Common myeloid progenitor, CD34-positive (primary cell): ENCODE data around the gene TRAPPC14.
"Not testable (repeated sequence)": the region's sequence is repeated elsewhere in the genome, so short reads cannot be mapped to it uniquely, and the experiment has no call there.

Experiments
- CTCF ChIA-PET: fragments of 350-600 bp; sonication (Branson Sonifier 250); formaldehyde crosslinking; loops from one replicate; lab custom pipeline; 2021; ENCODE audit warnings: antibody characterized with exemption; lab: Charles Lee
- POLR2A ChIA-PET: fragments of 350-600 bp; sonication (Branson Sonifier 250); formaldehyde crosslinking; loops from one replicate; lab custom pipeline; 2021; ENCODE audit warnings: antibody characterized with exemption; lab: Charles Lee
- DNase-seq, 3 donors: peaks; one replicate each; pipeline versions ENCODE4 v3.0.0 to v3.0.0-alpha.2; 2013
- H3K27ac ChIP-seq, 2 experiments: 1 replicate in 1 of 2; 2 replicates in 1 of 2; pipeline ENCODE4 v1.7.0; 2013; ENCODE audit warnings: inconsistent platforms in 2 of 2, low read length in 2 of 2, mild to moderate bottlenecking in 2 of 2, low read depth in 1 of 2, moderate library complexity in 1 of 2; ENCODE audit not compliant: severe bottlenecking in 2 of 2, insufficient read depth in 1 of 2, poor library complexity in 1 of 2
- H3K27me3 ChIP-seq, 5 experiments: replicated peaks in 2 of 5; 1 replicate in 3 of 5; 2 replicates in 2 of 5; pipeline versions ENCODE4 v1.6.1 to v1.7.0; 2013; ENCODE audit warnings: low read length in 4 of 5, mild to moderate bottlenecking in 2 of 5, moderate library complexity in 2 of 5, inconsistent platforms in 1 of 5; ENCODE audit not compliant: insufficient read depth in 5 of 5, control insufficient read depth in 4 of 5
- H3K36me3 ChIP-seq, 4 experiments: 1 replicate in 2 of 4; 2 replicates in 2 of 4; pipeline versions ENCODE4 v1.6.1 to v1.7.0; 2013; ENCODE audit warnings: low read length in 3 of 4, control low read depth in 1 of 4, mild to moderate bottlenecking in 1 of 4; ENCODE audit not compliant: control insufficient read depth in 4 of 4, insufficient read depth in 4 of 4
- H3K4me1 ChIP-seq, 4 experiments: 1 replicate in 3 of 4; 2 replicates in 1 of 4; pipeline versions ENCODE4 v1.6.1 to v1.7.1; 2013; ENCODE audit warnings: low read length in 3 of 4, mild to moderate bottlenecking in 3 of 4, control low read depth in 1 of 4, inconsistent platforms in 1 of 4, moderate library complexity in 1 of 4; ENCODE audit not compliant: control insufficient read depth in 4 of 4, insufficient read depth in 4 of 4; ENCODE audit errors: control extremely low read depth in 1 of 4
- H3K4me3 ChIP-seq, 7 experiments: 1 replicate in 4 of 7; 2 replicates in 3 of 7; pipeline versions ENCODE4 v1.5.1 to v1.7.0; 2013; ENCODE audit warnings: mild to moderate bottlenecking in 7 of 7, low read length in 6 of 7, moderate library complexity in 6 of 7, inconsistent platforms in 2 of 7, low read depth in 2 of 7, control low read depth in 1 of 7; ENCODE audit not compliant: insufficient read depth in 4 of 7, control insufficient read depth in 1 of 7; ENCODE audit errors: extremely low read depth in 1 of 7
- H3K9me3 ChIP-seq, 5 experiments: 1 replicate in 4 of 5; 2 replicates in 1 of 5; pipeline versions ENCODE4 v1.6.1 to v1.7.1; 2013; ENCODE audit warnings: low read length in 4 of 5, mild to moderate bottlenecking in 2 of 5, inconsistent platforms in 1 of 5, low read depth in 1 of 5, moderate library complexity in 1 of 5; ENCODE audit not compliant: control insufficient read depth in 4 of 5, insufficient read depth in 2 of 5; ENCODE audit errors: control extremely low read depth in 1 of 5
- WGBS: methylation state at CpG from one replicate; pipeline ENCODE4 v1.1.5; 2013; ENCODE audit not compliant: insufficient coverage; 5-methylcytosine and 5-hydroxymethylcytosine counted together

The TRAPPC14 gene

DNA sequence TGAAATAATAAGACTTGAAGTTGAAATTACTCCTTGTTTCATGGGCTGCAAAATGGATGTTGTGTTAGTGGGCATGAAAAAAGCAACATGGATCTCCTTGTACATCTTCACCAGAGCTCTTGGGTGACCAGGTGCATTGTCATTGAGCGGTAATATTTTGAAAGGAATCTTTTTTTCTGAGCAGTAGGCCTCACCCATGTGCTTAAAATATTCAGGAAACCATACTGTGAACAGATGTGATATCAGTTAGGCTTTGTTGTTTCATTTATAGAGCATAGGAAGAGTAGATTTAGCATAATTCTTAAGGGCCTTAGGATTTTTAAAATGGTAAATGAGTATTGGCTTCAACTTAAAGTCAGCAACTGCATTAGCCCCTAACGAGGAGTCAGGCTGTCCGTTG, 34.4 kb upstream of the TRAPPC14 start:
- Histone ChIP-seq H3K4me1 (peaks cover 0 to 14% (median 3%) of the 10 kb centered on the region in 4 experiments), H3K36me3 (no peaks in the 10 kb centered on the region), H3K27ac (no peak overlapping the region), H3K27me3 (no peaks in the 10 kb centered on the region), H3K9me3 (no peaks in the 10 kb centered on the region), H3K4me3 (no peak overlapping the region)
- no peak for DNase-seq
- 100% methylated on average over 2 of the region's 3 CpGs for WGBS
- POLR2A ChIA-PET: no interaction called here
- CTCF ChIA-PET: interaction anchor here (0.8 to 2.8 kb wide), 5 partner anchors 14 to 60 kb away, joined by 3 to 16 read pairs (median 3); no protein-coding TSS in a partner anchor

DNA sequence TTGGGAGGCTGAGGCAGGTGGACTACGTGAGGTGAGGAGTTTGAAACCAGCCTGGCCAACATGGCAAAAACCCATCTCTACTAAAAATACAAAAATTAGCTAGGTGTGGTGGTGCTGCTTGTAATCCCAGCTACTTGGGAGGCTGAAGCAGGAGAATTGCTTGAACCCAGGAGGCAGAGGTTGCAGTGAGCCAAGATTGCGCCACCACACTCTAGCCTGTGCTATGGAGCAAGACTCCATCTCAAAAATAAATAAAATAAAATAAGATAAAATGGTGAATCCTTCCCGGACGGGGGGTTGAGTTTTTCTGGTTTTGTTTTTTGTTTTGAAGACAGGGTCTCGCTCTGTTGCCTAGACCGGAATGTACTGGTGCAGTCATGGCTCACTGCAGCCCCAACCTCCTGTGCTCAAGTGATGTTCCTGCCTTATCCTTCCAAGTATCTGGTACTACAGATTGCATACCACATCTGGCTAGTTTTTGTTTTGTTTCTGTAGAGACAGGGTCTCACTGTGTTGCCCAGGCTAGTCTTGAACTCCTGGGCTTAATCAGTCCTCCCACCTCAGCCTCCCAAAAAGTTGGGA, 33.8 kb upstream of the TRAPPC14 start:
- H3K27ac ChIP-seq, H3K9me3 ChIP-seq, H3K4me3 ChIP-seq, POLR2A ChIA-PET, H3K36me3 ChIP-seq, H3K27me3 ChIP-seq: not testable (repeated sequence)
- no CpG with 5 or more reads among the region's 6 CpGs for WGBS
- DNase-seq: peak in 1 of 3 donors; percentile 21
- CTCF ChIA-PET: interaction anchor here (1.0 to 1.4 kb wide), 3 partner anchors 14 to 26 kb away, joined by 3 read pairs; no protein-coding TSS in a partner anchor
- H3K4me1 ChIP-seq: peaks cover 0 to 14% (median 3%) of the 10 kb centered on the region in 4 experiments

DNA sequence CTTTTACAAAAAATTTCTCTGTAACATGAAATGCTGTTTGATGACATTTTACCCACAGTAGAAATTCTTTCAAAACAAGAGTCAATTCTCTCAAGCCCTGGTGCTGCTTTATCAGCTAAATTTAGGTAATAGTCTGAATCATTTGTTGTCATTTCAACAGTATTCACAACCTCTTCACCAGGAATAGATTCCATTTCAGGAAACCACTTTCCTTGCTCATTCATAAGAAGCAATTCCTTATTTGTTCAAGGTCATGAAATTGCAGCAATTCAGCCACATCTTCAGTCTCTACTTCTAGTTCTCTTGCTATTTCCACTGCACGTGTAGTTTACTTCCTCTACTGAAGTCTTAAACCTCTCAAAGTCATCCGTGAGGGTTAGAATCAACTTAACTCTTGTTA, 33.3 kb upstream of the TRAPPC14 start:
- Histone ChIP-seq H3K27me3 (no peaks in the 10 kb centered on the region), H3K9me3 (no peaks in the 10 kb centered on the region), H3K4me3 (no peak overlapping the region), H3K27ac (no peak overlapping the region), H3K36me3 (no peaks in the 10 kb centered on the region), H3K4me1 (peaks cover 0 to 14% (median 3%) of the 10 kb centered on the region in 4 experiments)
- DNase-seq: no peak
- ChIA-PET CTCF (no interaction called here), POLR2A (no interaction called here)
- WGBS: 0% methylated on average over 1 of the region's 2 CpGs

DNA sequence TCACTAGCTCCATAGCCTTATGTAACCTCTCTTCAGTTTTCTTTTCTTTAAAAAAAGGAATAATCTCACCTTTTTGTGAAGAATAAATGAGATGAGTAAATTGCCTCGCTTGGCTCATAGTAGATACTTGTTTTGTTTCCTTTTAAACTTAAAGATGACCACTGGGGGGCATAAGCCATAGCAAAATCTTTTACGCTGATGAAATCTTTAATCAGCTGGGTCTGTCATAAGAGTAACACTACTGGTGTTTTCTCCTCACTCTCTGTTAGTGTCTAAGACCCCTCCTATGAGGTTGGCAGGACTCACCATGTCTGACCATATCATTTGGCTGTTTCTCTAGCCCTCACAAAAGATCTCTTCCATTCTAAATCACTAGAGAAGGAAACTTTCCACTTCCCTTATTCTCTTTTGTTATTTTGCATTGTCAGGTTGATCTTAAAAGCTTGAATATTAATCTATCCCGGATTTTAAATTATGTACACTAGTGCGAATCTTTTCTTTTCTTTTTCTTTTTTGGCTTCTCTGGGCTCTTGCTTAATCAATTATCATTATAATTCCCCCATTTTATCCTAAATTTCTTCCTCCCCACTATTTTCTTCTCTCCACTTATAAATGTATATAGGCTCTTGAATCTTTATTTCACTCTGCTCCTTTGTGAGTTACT, 31.7 kb upstream of the TRAPPC14 start:
- Histone ChIP-seq H3K27me3 (no peaks in the 10 kb centered on the region), H3K9me3 (no peaks in the 10 kb centered on the region), H3K36me3 (no peaks in the 10 kb centered on the region), H3K27ac (no peak overlapping the region), H3K4me1 (peaks cover 0 to 14% (median 3%) of the 10 kb centered on the region in 4 experiments), H3K4me3 (peak overlapping the region in 1 of 7 experiments; percentile 16)
- 53% methylated on average over 3 of the region's 4 CpGs for WGBS
- DNase-seq: peak; percentile 40 to 57 (median 51)
- CTCF ChIA-PET: interaction anchor here (0.6 to 3.2 kb wide), 15 partner anchors 10 to 159 kb away, joined by 3 to 13 read pairs (median 5); partner anchors contain the start of genes GPC2 and STAG3
- POLR2A ChIA-PET: no interaction called here

DNA sequence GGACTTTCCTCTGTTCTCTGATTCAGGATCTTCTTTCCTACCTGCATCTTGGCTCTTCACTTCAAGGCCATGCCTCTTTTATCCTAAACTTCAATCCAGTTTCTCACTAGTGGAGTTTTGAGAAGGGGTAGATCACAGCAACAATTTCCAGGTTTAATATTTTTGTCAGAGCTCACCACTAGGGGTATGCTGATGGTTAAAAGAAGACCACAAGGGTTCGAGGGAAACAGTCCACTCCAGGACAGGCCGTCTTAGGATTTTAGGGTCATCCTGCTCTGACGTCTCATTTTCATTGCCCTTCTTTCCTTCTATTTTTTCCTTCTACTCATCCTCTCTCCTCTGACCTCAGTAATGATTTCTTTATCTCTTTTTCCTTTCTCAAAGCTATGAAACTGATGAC, 30.5 kb upstream of the TRAPPC14 start:
- H3K27me3 ChIP-seq: no peaks in the 10 kb centered on the region
- no peak overlapping the region for H3K27ac ChIP-seq
- ChIA-PET POLR2A (no interaction called here), CTCF (interaction anchor here (1.5 to 3.2 kb wide), 6 partner anchors 9 to 21 kb away, joined by 3 to 13 read pairs (median 6); partner anchors contain the start of genes GPC2 and STAG3)
- 90% methylated on average over 3 of the region's 3 CpGs for WGBS
- H3K4me3 ChIP-seq: no peak overlapping the region
- H3K4me1 ChIP-seq: peaks cover 0 to 14% (median 3%) of the 10 kb centered on the region in 4 experiments
- peak in 1 of 3 donors; percentile 11 for DNase-seq
- H3K36me3 ChIP-seq: no peaks in the 10 kb centered on the region
- no peaks in the 10 kb centered on the region for H3K9me3 ChIP-seq

DNA sequence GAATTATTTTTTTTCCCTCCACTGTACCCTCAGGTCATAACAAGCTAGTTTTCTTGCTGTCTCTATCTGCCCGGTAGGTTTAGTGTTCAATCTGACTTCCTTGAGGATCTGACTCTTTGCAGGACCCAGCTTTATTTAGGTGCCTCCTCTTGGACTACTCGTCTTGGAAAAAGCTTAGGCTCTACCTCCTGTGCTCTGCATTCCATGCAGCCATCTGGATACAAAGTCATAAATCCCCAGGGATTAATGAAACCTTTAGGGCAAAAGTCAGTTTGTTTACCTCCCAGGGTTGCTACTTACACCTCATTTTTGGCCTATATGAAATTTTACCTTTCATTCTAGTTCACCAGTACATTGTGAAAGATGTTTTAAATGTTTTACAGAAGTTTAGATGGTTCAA, 27.2 kb upstream of the TRAPPC14 start:
- WGBS: 94% methylated on average over 2 of the region's 2 CpGs
- Histone ChIP-seq H3K27me3 (peaks cover 0 to 3% (median 0%) of the 10 kb centered on the region in 5 experiments), H3K27ac (no peak overlapping the region), H3K4me1 (peaks cover 0 to 7% (median 3%) of the 10 kb centered on the region in 4 experiments), H3K4me3 (no peak overlapping the region), H3K9me3 (no peaks in the 10 kb centered on the region), H3K36me3 (no peaks in the 10 kb centered on the region)
- DNase-seq: no peak
- ChIA-PET POLR2A (interaction anchor here (0.7 to 1.1 kb wide), 2 partner anchors 72 to 189 kb away, joined by 3 to 8 read pairs; no protein-coding TSS in a partner anchor), CTCF (interaction anchor here (0.6 to 1.6 kb wide), 6 partner anchors 9 to 49 kb away, joined by 3 to 6 read pairs (median 4); no protein-coding TSS in a partner anchor)

DNA sequence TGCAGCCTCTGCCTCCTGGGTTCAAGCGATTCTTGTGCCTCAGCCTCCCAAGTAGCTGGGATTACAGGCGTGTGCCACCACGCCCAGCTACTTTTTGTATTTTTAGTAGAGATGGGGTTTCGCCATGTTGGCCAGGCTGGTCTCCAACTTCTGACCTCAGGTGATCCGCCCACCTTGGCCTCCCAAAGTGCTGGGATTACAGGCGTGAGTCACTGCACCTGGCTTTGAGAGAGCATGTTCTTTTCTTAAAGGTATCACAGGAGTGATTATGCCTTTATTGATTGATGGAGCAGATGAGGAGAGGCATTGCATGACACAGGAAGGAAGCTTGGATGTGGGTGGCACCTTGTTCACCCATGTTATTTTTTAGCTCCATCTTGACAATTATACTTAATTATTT, 24.6 kb upstream of the TRAPPC14 start:
- CTCF ChIA-PET: interaction anchor here (1.1 kb wide), 1 partner anchor 22 kb away, joined by 3 read pairs; no protein-coding TSS in a partner anchor

More for the DNA sequence above, 24.6 kb upstream of the TRAPPC14 start:
- H3K27ac ChIP-seq, H3K27me3 ChIP-seq, H3K4me3 ChIP-seq, H3K4me1 ChIP-seq, H3K9me3 ChIP-seq, POLR2A ChIA-PET, DNase-seq, H3K36me3 ChIP-seq: not testable (repeated sequence)
- WGBS: 90% methylated on average over 2 of the region's 6 CpGs
